Subcutaneous abdominal adipose tissue (tissue), 5 donors: ENCODE data around the gene GRK4.
A peak's percentile ranks its signal among the peaks of the same experiment; 100 is the strongest.

Experiments used
- H3K27ac ChIP-seq: one replicate; pipeline ENCODE4 v1.7.0; 2013; ENCODE audit warnings: low read depth, mild to moderate bottlenecking, inconsistent platforms, low read length, moderate library complexity
- H3K27me3 ChIP-seq, 5 donors: one replicate each; pipeline ENCODE4 v1.7.0; 2013; ENCODE audit warnings: low read length in 5 of 5, inconsistent platforms in 1 of 5; ENCODE audit not compliant: control insufficient read depth in 5 of 5, insufficient read depth in 4 of 5
- H3K36me3 ChIP-seq, 5 donors: one replicate each; pipeline ENCODE4 v1.7.0; 2013; ENCODE audit warnings: low read length in 5 of 5; ENCODE audit not compliant: control insufficient read depth in 5 of 5, insufficient read depth in 5 of 5
- H3K4me1 ChIP-seq, 5 donors: one replicate each; pipeline ENCODE4 v1.7.0; 2013; ENCODE audit warnings: low read length in 5 of 5, mild to moderate bottlenecking in 3 of 5, moderate library complexity in 1 of 5; ENCODE audit not compliant: control insufficient read depth in 5 of 5, insufficient read depth in 5 of 5
- H3K4me3 ChIP-seq, 5 donors: one replicate each; pipeline ENCODE4 v1.7.0; 2013; ENCODE audit warnings: low read length in 5 of 5, low read depth in 1 of 5
- H3K9ac ChIP-seq, 5 donors: one replicate each; pipeline ENCODE4 v1.7.0; 2013; ENCODE audit warnings: low read length in 5 of 5, mild to moderate bottlenecking in 4 of 5, moderate library complexity in 3 of 5
- H3K9me3 ChIP-seq, 5 donors: one replicate each; pipeline ENCODE4 v1.7.0; 2013; ENCODE audit warnings: low read length in 5 of 5; ENCODE audit not compliant: control insufficient read depth in 5 of 5
- donor health status: healthy.
- donor health status: healthy.
- donor health status: healthy.
- donor health status: healthy.
- donor health status: healthy.

The GRK4 gene

DNA sequence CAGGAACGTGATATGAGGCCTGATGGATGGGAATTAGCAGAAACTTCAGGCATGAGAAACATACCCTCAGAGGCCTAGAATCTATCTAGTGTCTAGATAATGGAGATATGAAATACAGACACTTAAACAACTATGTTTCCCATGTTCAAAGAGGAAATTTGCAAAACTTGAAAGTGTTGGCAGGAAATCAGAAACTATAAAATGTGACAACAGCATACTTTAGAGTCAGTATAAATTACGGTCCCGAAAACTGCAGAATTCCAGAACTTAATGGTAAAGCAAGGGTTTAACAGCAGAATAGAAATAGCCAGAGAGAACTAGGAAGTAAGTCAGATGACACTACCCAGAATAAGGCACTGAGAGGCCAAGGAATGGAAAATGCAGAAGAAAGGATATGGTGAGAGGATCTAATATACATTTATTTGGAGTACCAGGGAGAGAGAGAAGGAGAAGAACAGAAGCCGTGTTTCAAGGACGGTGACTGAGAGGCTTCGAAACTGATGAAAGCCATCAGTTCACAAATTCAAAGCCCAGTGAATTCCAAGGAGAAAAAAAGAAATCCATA is 103.5 kb downstream of the GRK4 start:
- H3K9ac ChIP-seq: no peak overlapping the region
- H3K4me3 ChIP-seq: no peak overlapping the region
- no peaks in the 10 kb centered on the region for H3K27me3 ChIP-seq
- H3K9me3 ChIP-seq: no peaks in the 10 kb centered on the region
- no peaks in the 10 kb centered on the region for H3K36me3 ChIP-seq
- H3K4me1 ChIP-seq: peaks cover 0 to 4% (median 0%) of the 10 kb centered on the region in 5 donors
- no peak overlapping the region for H3K27ac ChIP-seq

- Histone ChIP-seq H3K4me1 (peaks cover 0 to 4% (median 0%) of the 10 kb centered on the region in 5 donors), H3K4me3 (no peak overlapping the region), H3K9ac (no peak overlapping the region), H3K27me3 (no peaks in the 10 kb centered on the region), H3K36me3 (no peaks in the 10 kb centered on the region), H3K27ac (no peak overlapping the region), H3K9me3 (no peaks in the 10 kb centered on the region)
These were observed 104.2 kb downstream of the GRK4 start for GRCh38 chr4:3067473-3068001.

DNA sequence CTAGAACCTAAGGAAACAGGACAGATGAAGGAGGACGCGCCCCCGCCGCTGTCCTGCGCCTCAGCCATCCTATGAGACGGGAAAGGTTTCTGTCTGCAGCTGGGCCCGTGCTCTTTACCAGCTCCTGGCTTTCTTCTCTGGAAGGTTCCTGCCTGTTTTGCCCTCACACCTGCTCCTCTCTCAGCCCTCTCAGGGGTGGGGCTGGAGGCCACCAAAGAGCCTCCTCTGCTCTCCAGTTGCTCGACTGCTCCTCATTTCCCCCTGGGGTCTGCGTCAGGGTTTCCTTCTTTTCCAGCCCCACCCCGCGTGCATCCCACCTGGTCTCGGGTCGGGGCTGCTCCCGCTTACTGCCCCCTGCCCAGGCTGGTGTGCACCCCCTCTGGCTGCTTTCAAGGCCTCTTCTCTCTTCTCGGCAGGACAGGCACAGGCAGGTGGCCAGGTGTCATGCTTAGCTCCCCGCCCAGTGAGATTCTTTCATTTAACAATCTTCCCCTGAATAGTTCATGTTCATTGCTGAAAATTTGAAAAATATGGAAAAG is 106.4 kb downstream of the GRK4 start:
- no peak overlapping the region for H3K4me3 ChIP-seq
- H3K9me3 ChIP-seq: no peaks in the 10 kb centered on the region
- no peak overlapping the region for H3K9ac ChIP-seq
- no peak overlapping the region for H3K27ac ChIP-seq
- H3K4me1 ChIP-seq: peaks cover 0 to 12% (median 8%) of the 10 kb centered on the region in 5 donors
- H3K27me3 ChIP-seq: no peaks in the 10 kb centered on the region
- H3K36me3 ChIP-seq: no peaks in the 10 kb centered on the region

DNA sequence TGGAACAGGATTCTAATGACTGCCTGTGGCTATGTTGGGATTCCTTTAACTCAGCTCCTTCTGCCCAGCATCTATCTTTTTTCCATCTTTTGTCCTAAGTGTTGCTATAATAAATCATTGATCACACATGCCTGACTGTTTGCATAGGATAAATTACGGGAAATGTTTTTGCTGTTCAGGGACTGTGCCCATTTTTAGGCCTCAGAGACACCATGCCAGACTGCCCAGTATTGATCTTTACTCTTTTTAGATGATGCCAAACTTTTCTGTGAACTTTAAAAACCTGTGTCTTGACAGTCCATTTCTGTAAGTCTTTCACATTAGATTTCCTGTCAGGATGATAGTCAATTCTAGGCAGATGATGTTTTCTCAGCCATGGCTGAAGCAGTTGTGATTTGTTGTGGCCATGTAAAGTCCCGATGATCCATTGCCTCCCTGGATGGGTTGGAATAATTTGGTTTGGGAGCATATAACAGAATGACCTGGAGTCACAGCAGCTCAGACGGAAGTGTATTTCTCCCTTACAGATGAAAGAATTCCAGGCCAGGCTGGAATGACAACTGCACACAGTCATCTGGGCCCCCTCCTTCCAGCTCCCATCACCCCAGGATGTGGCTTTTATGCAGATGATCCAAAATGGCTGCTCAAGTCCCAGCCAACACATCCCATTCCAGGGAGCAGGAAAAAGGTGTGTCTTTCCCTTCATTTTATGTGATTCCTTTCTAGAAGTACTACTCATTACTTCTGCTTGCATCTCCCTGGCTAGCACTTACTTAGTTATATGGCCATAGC is 107.5 kb downstream of the GRK4 start:
- Histone ChIP-seq H3K27ac (no peak overlapping the region), H3K9ac (no peak overlapping the region), H3K27me3 (no peaks in the 10 kb centered on the region), H3K4me3 (no peak overlapping the region), H3K4me1 (peaks cover 0 to 21% (median 15%) of the 10 kb centered on the region in 5 donors), H3K36me3 (no peaks in the 10 kb centered on the region), H3K9me3 (no peaks in the 10 kb centered on the region)

DNA sequence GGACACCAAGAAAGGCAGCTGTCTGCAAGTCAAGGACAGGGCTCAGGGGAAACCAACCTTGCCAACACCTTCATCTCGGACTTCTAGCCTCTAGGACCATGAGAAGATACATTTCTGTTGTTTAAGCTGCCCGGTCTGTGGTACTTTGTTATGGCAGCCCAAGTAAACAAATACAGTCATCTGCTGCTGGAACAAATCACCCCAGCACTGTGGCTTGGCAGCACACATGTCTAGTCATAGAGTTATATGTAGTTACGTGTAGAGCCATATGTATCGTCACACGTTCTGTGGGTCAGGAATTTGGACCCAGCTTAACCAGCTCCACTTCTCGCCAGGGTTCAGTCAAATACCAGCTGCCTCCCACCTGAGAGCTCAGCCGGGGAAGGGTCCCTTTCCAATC is 108.4 kb downstream of the GRK4 start:
- no peak overlapping the region for H3K9ac ChIP-seq
- H3K9me3 ChIP-seq: no peaks in the 10 kb centered on the region
- H3K27me3 ChIP-seq: no peaks in the 10 kb centered on the region
- no peaks in the 10 kb centered on the region for H3K36me3 ChIP-seq
- H3K4me3 ChIP-seq: no peak overlapping the region
- peaks cover 0 to 29% (median 21%) of the 10 kb centered on the region in 5 donors for H3K4me1 ChIP-seq
- no peak overlapping the region for H3K27ac ChIP-seq

DNA sequence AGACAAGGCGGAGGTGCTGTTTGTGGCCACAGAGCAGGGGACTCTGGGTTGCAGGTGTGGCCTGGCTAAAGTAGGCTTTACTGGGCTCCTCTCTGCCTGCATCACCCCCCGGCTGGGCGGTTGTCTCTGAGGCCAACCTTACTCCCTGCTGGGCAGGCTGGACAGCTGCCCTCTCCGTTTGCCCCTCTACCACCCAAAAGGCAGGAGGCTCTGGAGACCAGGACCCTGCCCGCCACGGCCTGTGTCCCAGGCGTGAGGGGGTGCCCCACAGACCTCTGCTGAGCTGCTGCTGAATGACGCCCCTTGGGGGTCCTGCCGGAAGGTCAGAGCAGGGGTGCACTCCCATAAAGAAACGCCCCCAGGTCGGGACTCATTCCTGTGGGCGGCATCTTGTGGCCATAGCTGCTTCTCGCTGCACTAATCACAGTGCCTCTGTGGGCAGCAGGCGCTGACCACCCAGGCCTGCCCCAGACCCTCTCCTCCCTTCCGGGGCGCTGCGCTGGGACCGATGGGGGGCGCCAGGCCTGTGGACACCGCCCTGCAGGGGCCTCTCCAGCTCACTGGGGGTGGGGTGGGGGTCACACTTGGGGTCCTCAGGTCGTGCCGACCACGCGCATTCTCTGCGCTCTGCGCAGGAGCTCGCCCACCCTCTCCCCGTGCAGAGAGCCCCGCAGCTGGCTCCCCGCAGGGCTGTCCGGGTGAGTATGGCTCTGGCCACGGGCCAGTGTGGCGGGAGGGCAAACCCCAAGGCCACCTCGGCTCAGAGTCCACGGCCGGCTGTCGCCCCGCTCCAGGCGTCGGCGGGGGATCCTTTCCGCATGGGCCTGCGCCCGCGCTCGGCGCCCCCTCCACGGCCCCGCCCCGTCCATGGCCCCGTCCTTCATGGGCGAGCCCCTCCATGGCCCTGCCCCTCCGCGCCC is 110.0 kb downstream of the GRK4 start:
- no peaks in the 10 kb centered on the region for H3K27me3 ChIP-seq
- H3K9ac ChIP-seq: peak overlapping the region in 3 of 5 donors; percentile 60 to 73 (median 61)
- H3K4me1 ChIP-seq: peaks cover 0 to 32% (median 21%) of the 10 kb centered on the region in 5 donors
- H3K9me3 ChIP-seq: no peaks in the 10 kb centered on the region
- no peak overlapping the region for H3K27ac ChIP-seq
- H3K36me3 ChIP-seq: no peaks in the 10 kb centered on the region
- H3K4me3 ChIP-seq: peak overlapping the region in 4 of 5 donors; percentile 68 to 80 (median 71)

DNA sequence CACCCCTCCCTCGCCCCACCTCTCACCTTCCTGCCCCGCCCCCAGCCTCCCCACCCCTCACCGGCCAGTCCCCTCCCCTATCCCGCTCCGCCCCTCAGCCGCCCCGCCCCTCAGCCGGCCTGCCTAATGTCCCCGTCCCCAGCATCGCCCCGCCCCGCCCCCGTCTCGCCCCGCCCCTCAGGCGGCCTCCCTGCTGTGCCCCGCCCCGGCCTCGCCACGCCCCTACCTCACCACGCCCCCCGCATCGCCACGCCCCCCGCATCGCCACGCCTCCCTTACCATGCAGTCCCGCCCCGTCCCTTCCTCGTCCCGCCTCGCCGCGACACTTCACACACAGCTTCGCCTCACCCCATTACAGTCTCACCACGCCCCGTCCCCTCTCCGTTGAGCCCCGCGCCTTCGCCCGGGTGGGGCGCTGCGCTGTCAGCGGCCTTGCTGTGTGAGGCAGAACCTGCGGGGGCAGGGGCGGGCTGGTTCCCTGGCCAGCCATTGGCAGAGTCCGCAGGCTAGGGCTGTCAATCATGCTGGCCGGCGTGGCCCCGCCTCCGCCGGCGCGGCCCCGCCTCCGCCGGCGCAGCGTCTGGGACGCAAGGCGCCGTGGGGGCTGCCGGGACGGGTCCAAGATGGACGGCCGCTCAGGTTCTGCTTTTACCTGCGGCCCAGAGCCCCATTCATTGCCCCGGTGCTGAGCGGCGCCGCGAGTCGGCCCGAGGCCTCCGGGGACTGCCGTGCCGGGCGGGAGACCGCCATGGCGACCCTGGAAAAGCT is 110.9 kb downstream of the GRK4 start, which contains the start of the genes HTT and HTT-AS:
Gene HTT (plus strand): TSS at position 604 of the 768 bp plus-strand sequence. CDS start 145 bp downstream, at position 749.
Gene HTT-AS (minus strand): TSS at position 461 of the 768 bp plus-strand sequence.
- Histone ChIP-seq H3K27ac (peak within 1 kb of the TSS; percentile 89), H3K36me3 (no peaks in the 10 kb centered on the region), H3K27me3 (no peaks in the 10 kb centered on the region), H3K4me1 (peaks cover 0 to 32% (median 21%) of the 10 kb centered on the region in 5 donors), H3K4me3 (peak within 1 kb of the TSS; percentile 77 to 96 (median 89)), H3K9me3 (no peaks in the 10 kb centered on the region), H3K9ac (peak within 1 kb of the TSS in 4 of 5 donors; percentile 83 to 97 (median 90))

- Histone ChIP-seq H3K4me1 (peaks cover 0 to 32% (median 21%) of the 10 kb centered on the region in 5 donors), H3K27me3 (no peaks in the 10 kb centered on the region), H3K9me3 (no peaks in the 10 kb centered on the region), H3K27ac (peak overlapping the region; percentile 89), H3K9ac (peak overlapping the region in 4 of 5 donors; percentile 83 to 97 (median 90)), H3K4me3 (peak overlapping the region; percentile 77 to 96 (median 89)), H3K36me3 (no peaks in the 10 kb centered on the region)
These were observed 111.7 kb downstream of the GRK4 start for GRCh38 chr4:3074846-3075651.
